GM12865 (cell line): ENCODE results near the gene ZCCHC17.
A peak's percentile ranks its signal among the peaks of the same experiment; 100 is the strongest.

Experiments used
- DNase-seq: peaks from one replicate; pipeline ENCODE4 v3.0.0; 2010; ENCODE audit warnings: low read depth
- H3K4me3 ChIP-seq: 2 replicates; pipeline ENCODE4 v1.5.1; 2011; ENCODE audit warnings: mild to moderate bottlenecking, low read depth, low read length, control low read depth
- CTCF ChIP-seq: IDR thresholded peaks from 2 replicates; pipeline ENCODE4 v1.5.1; 2011; ENCODE audit warnings: low read length, control low read depth, low read depth, inconsistent platforms; ENCODE audit not compliant: insufficient read depth; ENCODE audit errors: missing control alignments

ZCCHC17 gene

GRCh38 chr1:31390071-31390470 lies 93.2 kb downstream of the ZCCHC17 start:
- no peak for TF ChIP-seq CTCF
- no peak overlapping the region for H3K4me3 ChIP-seq
- DNase-seq = no peak

- TF ChIP-seq CTCF = no peak
- no peak overlapping the region for H3K4me3 ChIP-seq
- no peak for DNase-seq
Measured at GRCh38 chr1:31393463-31393862, 96.6 kb downstream of the ZCCHC17 start.

- TF ChIP-seq CTCF = peak; percentile 85
- peak overlapping the region; percentile 49 for H3K4me3 ChIP-seq
- DNase-seq = peak; percentile 78
Measured at GRCh38 chr1:31394584-31395193, 97.9 kb downstream of the ZCCHC17 start.

- DNase-seq = no peak
- TF ChIP-seq CTCF = peak; percentile 31
Measured at GRCh38 chr1:31396633-31397351, 100.0 kb downstream of the ZCCHC17 start.

GRCh38 chr1:31397360-31398095 lies 100.7 kb downstream of the ZCCHC17 start:
- H3K4me3 ChIP-seq = no peak overlapping the region
- TF ChIP-seq CTCF = no peak
- DNase-seq = no peak

More at GRCh38 chr1:31396633-31397351, 100.0 kb downstream of the ZCCHC17 start:
- no peak overlapping the region for H3K4me3 ChIP-seq

GRCh38 chr1:31398246-31398645 lies 101.4 kb downstream of the ZCCHC17 start:
- TF ChIP-seq CTCF = no peak
- H3K4me3 ChIP-seq = no peak overlapping the region
- DNase-seq = no peak
